Mucosa of descending colon (tissue), 3 donors: ENCODE results near the gene GPR107. TPM values are rescaled to one million over a fixed set of nuclear protein-coding genes. Genes with fewer than 3 reads are reported as not detected.

Source experiments
- ATAC-seq: fragments of 200-7000 bp; cut with Tn5 transposase; one replicate; pipeline ENCODE4 v1.9.1; 2020; ENCODE audit warnings: mild to moderate bottlenecking, moderate library complexity
- DNase-seq, 3 donors: peaks; one replicate each; pipeline ENCODE4 v3.0.0-alpha.2; 2020
- H3K36me3 ChIP-seq: fragments of 200-600 bp; one replicate; pipeline ENCODE4 v1.8.0; 2021; ENCODE audit warnings: low read depth, mild to moderate bottlenecking
- H3K4me1 ChIP-seq: fragments of 200-600 bp; one replicate; pipeline ENCODE4 v1.8.0; 2021; ENCODE audit warnings: low read depth, mild to moderate bottlenecking
- H3K4me3 ChIP-seq: fragments of 200-600 bp; one replicate; pipeline ENCODE4 v1.8.0; 2021; ENCODE audit warnings: mild to moderate bottlenecking
- H3K9me3 ChIP-seq: fragments of 200-600 bp; one replicate; pipeline ENCODE4 v1.8.0; 2021; ENCODE audit warnings: mild to moderate bottlenecking
- CTCF ChIP-seq: fragments of 200-600 bp; IDR thresholded peaks from one replicate; pipeline ENCODE4 v1.8.0; 2022; ENCODE audit warnings: antibody characterized with exemption, mild to moderate bottlenecking
- intact Hi-C, 2 donors: fragments of 100-400 bp; cut with DNase I in 1 of 2; cut with micrococcal nuclease in 1 of 2; formaldehyde crosslinking; loops; one replicate each; pipeline versions ENCODE4 v1.11.0 to v1.11.1; 2022; cut with DNase I, micrococcal nuclease
- total RNA-seq, 3 donors: library from RNA; stranded (reverse); fragmentation: NEBNext Ultra II Directional in 2 of 3; extraction: Animal tissue kit (Norgen Biotek cat#: 25700) in 2 of 3; gene quantifications; one replicate each; pipeline versions ENCODE4 v1.2.1 to v1.2.4, GENCODE V29; 2021 to 2023
- donor health status: DM: no; HTN: no; CAD: no; lungs with moderate emphysema.
- donor health status: DM: no; HTN: no; CAD: no.
- donor health status: DM: no; HTN: yes; CAD: no.

Gene GPR107
- total RNA-seq, 3 donors from 2014 or later, result 39.7 to 50.1 (median 49.1) TPM

- H3K9me3 ChIP-seq, result no peaks in the 10 kb centered on the region
- ATAC-seq (peak; percentile 62), DNase-seq (peak in 1 of 3 donors; percentile 65)
- peaks cover 7% of the 10 kb centered on the region for H3K4me1 ChIP-seq
- H3K4me3 ChIP-seq, result no peak overlapping the region
- H3K36me3 ChIP-seq, result no peaks in the 10 kb centered on the region
- intact Hi-C loops, result no loop called here
- no peak for TF ChIP-seq CTCF
Measured at GRCh38 chr9:130188860-130189481, 135.3 kb downstream of the GPR107 start.

Other genes with a start within 250 kb of the GPR107 start
- 10 to 100 TPM; 30.8 to 35.8 (median 35.2) TPM for gene TOR1A, start 229.8 kb upstream of the GPR107 start, total RNA-seq
- 10 to 100 TPM; 35.1 to 47.5 (median 37.3) TPM for gene C9orf78, start 218.6 kb upstream of the GPR107 start, total RNA-seq
- 10 to 100 TPM; 20.2 to 32.3 (median 22.9) TPM for gene USP20, start 218.4 kb upstream of the GPR107 start, total RNA-seq
- 100 to 1,000 TPM in 1 of 3 donors, 10 to 100 TPM in 2; 40.9 to 176 (median 42.0) TPM for gene FNBP1, start 10.7 kb upstream of the GPR107 start, total RNA-seq
- gene NCS1, start 118.5 kb downstream of the GPR107 start, total RNA-seq, result 100 to 1,000 TPM in 1 of 3 donors, 10 to 100 TPM in 1, 1 to 10 TPM in 1; 4.1 to 196 (median 10.7) TPM
- 10 to 100 TPM; 28.1 to 40.5 (median 33.2) TPM for gene HMCN2, start 211.9 kb downstream of the GPR107 start, total RNA-seq